ENCODE results near the gene PPP1R37.

DNA sequence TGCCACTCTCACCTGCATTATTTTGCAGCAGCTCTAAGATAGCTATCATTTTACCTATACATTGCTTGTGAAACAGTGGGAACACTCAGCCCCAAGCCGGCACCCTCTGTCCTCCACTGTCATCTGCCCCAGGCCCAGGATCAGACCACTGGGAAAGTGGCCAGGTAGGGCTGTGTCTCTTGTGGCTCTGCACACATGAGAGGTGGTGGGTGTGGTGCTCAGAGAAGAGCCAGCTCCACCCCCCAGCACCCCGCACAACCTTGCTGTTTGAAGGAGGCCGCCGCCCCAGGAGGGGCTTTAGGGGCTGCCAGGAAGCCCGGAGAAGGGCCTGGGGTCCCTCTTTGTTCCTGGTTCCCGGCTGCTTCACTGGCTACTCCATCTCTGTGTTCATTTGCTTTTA, 26.6 kb downstream of the PPP1R37 start:
- TF ChIP-seq ESRRA (CRISPR knock-in tag; IDR thresholded peaks at IDR 0.05; ENCODE audit: low read depth) = no peak
- TF ChIP-seq, protein P1, sequence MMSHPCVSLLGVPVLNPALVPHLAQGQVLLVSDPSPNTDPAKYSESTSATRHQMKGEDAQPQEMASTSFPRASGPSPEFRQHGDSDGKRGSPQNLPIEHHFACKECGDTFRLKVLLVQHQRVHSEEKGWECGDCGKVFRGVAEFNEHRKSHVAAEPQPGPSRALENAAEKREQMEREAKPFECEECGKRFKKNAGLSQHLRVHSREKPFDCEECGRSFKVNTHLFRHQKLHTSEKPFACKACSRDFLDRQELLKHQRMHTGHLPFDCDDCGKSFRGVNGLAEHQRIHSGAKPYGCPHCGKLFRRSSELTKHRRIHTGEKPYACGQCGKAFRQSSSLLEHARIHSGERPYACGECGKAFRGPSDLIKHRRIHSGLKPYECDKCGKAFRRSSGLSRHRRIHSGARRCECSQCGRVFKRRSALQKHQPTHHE (CRISPR knock-in tag; IDR thresholded peaks at IDR 0.05; ENCODE audit: borderline replicate concordance) = no peak
- TF ChIP-seq, protein P2, sequence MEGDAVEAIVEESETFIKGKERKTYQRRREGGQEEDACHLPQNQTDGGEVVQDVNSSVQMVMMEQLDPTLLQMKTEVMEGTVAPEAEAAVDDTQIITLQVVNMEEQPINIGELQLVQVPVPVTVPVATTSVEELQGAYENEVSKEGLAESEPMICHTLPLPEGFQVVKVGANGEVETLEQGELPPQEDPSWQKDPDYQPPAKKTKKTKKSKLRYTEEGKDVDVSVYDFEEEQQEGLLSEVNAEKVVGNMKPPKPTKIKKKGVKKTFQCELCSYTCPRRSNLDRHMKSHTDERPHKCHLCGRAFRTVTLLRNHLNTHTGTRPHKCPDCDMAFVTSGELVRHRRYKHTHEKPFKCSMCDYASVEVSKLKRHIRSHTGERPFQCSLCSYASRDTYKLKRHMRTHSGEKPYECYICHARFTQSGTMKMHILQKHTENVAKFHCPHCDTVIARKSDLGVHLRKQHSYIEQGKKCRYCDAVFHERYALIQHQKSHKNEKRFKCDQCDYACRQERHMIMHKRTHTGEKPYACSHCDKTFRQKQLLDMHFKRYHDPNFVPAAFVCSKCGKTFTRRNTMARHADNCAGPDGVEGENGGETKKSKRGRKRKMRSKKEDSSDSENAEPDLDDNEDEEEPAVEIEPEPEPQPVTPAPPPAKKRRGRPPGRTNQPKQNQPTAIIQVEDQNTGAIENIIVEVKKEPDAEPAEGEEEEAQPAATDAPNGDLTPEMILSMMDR (CRISPR knock-in tag; IDR thresholded peaks at IDR 0.05) = no peak
- no peak for TF ChIP-seq YY1 (IDR thresholded peaks at IDR 0.05; ENCODE audit: insufficient read depth, insufficient replicate concordance, low read depth, low read length)

Data from HepG2 (cell line).